ENCODE measurements around the gene OXTR. TPM values are rescaled to one million over a fixed set of nuclear protein-coding genes. Genes with fewer than 3 reads are reported as not detected.
A peak's percentile ranks its signal among the peaks of the same experiment; 100 is the strongest.

Gene OXTR
- total RNA-seq, 1 experiment from 2014 or later: 0.63 TPM

DNA sequence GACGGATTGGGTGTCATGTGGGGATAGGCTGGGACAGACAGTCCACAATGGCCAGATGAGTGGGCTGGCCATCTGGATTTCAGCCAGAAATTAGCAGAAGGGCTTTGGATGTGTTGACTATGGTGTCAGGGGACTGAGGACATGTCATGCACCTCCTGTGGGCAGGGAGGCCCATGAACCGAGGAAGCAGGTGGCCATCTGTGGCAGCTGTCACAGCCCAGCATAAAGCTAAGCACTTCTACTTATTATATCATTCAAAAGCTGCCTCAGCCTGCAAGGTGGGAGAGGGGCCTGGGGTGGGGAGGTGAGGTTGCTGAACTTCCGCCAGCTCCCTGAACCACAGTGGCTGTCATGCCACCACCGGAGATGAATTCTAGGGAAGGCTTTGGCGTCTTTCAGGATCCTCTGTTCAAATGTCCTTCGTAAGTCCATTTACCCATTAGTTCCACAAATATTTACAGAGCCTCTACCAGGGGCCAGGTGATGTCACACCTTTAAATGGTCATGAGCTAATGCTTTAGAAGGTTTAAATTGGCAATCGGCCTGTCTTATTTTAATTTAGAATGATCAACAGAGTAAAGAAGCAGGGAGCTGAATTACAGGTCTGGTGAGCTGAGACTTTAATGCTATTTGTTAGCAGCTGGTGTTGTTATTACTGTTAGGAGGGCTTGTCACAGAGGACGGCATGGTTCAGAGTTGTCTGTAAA, 59.5 kb downstream of the OXTR start:
- intact Hi-C loops (cut with micrococcal nuclease): loop anchor here (5.0 kb wide), 1 partner anchor 47 kb away; no protein-coding TSS in a partner anchor
- Mint-ChIP-seq H3K9me3 (ENCODE audit: unreplicated experiment) (peaks cover 5% of the 10 kb centered on the region), H3K27me3 (ENCODE audit: insufficient read depth, unreplicated experiment) (no peaks in the 10 kb centered on the region), H3K4me1 (ENCODE audit: insufficient read depth, unreplicated experiment) (peaks cover 16% of the 10 kb centered on the region), H3K27ac (ENCODE audit: low read depth, unreplicated experiment) (no peak overlapping the region), H3K4me3 (ENCODE audit: unreplicated experiment) (no peak overlapping the region), H3K36me3 (ENCODE audit: insufficient read depth, unreplicated experiment) (no peaks in the 10 kb centered on the region)
- no peak for TF ChIP-seq CTCF (IDR thresholded peaks at IDR 0.05; ENCODE audit: unreplicated experiment)
- BruUV-seq (replicated peaks): no TSS peak
- DNase-seq (ENCODE audit: unreplicated experiment): no peak
- ChIA-PET POLR2A (no interaction called here), CTCF (interaction anchor here (2.2 kb wide), 1 partner anchor 59 kb away, joined by 6 read pairs; the partner anchor contains the start of gene OXTR)

DNA sequence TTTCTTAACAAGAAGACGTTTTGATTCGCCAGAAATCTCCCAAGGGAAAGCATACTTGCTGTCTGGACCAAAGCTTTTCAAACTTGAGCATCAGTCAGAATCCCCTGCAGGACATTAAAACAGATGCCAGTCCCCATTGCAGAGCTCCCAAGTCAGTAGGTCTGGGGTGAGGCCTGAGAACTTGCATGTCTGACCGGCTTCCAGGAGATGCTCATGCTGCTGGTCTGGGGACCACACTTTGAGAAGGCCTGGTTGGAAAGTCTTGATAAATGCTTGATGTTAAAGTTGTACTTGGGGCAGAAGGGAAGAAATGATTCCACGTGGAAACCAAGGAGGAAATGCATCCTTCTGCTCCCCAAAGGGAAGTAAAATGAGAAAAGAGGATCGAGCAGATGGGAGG, 60.1 kb downstream of the OXTR start:
- no peak overlapping the region for H3K4me3 Mint-ChIP-seq (ENCODE audit: unreplicated experiment)
- peaks cover 16% of the 10 kb centered on the region for H3K4me1 Mint-ChIP-seq (ENCODE audit: insufficient read depth, unreplicated experiment)
- intact Hi-C loops (cut with micrococcal nuclease): no loop called here
- no peak for TF ChIP-seq CTCF (IDR thresholded peaks at IDR 0.05; ENCODE audit: unreplicated experiment)
- no peak for DNase-seq (ENCODE audit: unreplicated experiment)
- BruUV-seq (replicated peaks): no TSS peak
- ChIA-PET CTCF (no interaction called here), POLR2A (no interaction called here)
- no peaks in the 10 kb centered on the region for H3K36me3 Mint-ChIP-seq (ENCODE audit: insufficient read depth, unreplicated experiment)
- no peaks in the 10 kb centered on the region for H3K27me3 Mint-ChIP-seq (ENCODE audit: insufficient read depth, unreplicated experiment)
- peaks cover 7% of the 10 kb centered on the region for H3K9me3 Mint-ChIP-seq (ENCODE audit: unreplicated experiment)
- H3K27ac Mint-ChIP-seq (ENCODE audit: low read depth, unreplicated experiment): no peak overlapping the region

DNA sequence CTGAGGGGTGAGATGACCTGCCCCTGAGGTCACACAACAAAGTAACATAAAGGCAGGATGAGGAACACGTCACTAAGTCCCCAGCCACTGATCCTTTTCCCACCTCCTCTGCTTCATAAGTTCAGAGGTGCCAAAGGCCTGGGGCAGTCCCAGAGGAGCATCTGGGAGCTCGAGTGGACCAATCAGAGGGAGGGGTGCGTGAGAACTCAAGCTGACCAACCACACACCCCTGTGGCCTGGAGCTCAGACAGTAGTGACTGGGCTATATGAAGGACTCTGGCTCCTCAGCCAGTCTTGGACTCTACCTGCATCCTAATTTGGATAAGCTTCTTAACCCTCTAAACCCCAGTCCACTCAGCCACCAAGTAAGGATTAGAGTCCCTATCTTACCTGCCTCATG, 63.8 kb downstream of the OXTR start:
- Mint-ChIP-seq H3K4me1 (ENCODE audit: insufficient read depth, unreplicated experiment) (no peaks in the 10 kb centered on the region), H3K27me3 (ENCODE audit: insufficient read depth, unreplicated experiment) (no peaks in the 10 kb centered on the region), H3K9me3 (ENCODE audit: unreplicated experiment) (peaks cover 7% of the 10 kb centered on the region), H3K4me3 (ENCODE audit: unreplicated experiment) (no peak overlapping the region), H3K27ac (ENCODE audit: low read depth, unreplicated experiment) (no peak overlapping the region), H3K36me3 (ENCODE audit: insufficient read depth, unreplicated experiment) (no peaks in the 10 kb centered on the region)
- no peak for DNase-seq (ENCODE audit: unreplicated experiment)
- CTCF ChIA-PET: interaction anchor here (1.6 to 1.8 kb wide), 2 partner anchors 8 to 64 kb away, joined by 5 to 8 read pairs; partner anchors contain the start of gene OXTR
- POLR2A ChIA-PET: no interaction called here
- TF ChIP-seq CTCF (IDR thresholded peaks at IDR 0.05; ENCODE audit: unreplicated experiment): no peak
- no TSS peak for BruUV-seq (replicated peaks)
- intact Hi-C loops (cut with micrococcal nuclease): no loop called here

DNA sequence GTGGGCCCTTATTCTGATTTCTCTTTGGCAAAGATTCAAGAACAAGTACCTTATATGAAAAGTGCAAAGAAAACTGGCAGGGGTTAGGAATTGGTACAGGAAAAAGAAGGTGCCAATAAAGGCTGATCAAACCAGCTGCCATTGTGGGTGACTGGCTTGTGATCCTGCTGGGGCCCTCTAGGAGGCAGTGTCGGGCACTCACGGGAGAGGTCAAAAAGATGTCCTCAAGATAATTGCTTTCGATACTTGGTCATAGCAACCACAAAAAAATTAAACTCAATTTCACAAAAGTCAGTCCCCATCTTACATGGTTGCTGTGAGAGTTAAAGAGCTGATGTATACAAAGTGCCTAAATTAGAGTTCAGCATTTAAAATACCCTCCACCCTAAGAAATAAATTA, 66.9 kb downstream of the OXTR start:
- Mint-ChIP-seq H3K27ac (ENCODE audit: low read depth, unreplicated experiment) (no peak overlapping the region), H3K4me3 (ENCODE audit: unreplicated experiment) (no peak overlapping the region), H3K9me3 (ENCODE audit: unreplicated experiment) (peaks cover 7% of the 10 kb centered on the region), H3K36me3 (ENCODE audit: insufficient read depth, unreplicated experiment) (no peaks in the 10 kb centered on the region), H3K4me1 (ENCODE audit: insufficient read depth, unreplicated experiment) (no peaks in the 10 kb centered on the region), H3K27me3 (ENCODE audit: insufficient read depth, unreplicated experiment) (no peaks in the 10 kb centered on the region)
- peak; percentile 20 for DNase-seq (ENCODE audit: unreplicated experiment)
- BruUV-seq (replicated peaks): no TSS peak
- ChIA-PET POLR2A (no interaction called here), CTCF (interaction anchor here (0.7 kb wide), 1 partner anchor 916 kb away, joined by 3 read pairs; no protein-coding TSS in a partner anchor)
- intact Hi-C loops (cut with micrococcal nuclease): no loop called here
- peak; percentile 16 for TF ChIP-seq CTCF (IDR thresholded peaks at IDR 0.05; ENCODE audit: unreplicated experiment)

Other genes starting within 250 kb of the OXTR start
- 0.32 and 0.51 TPM in 2 replicates for gene SSUH2, start 124.8 kb downstream of the OXTR start, total RNA-seq (2022)
- gene CAV3, start 35.8 kb downstream of the OXTR start, total RNA-seq (2022): not detected in 2 replicates
- gene RAD18, start 193.9 kb upstream of the OXTR start, total RNA-seq (2022): 27.5 and 29.1 TPM in 2 replicates